A549 (cell line): ENCODE measurements around the gene MATK. TPM values are rescaled to one million over a fixed set of nuclear protein-coding genes. Genes with fewer than 3 reads are reported as not detected.

Source experiments
- ATAC-seq, 2 experiments: fragments of 200-7000 bp in 1 of 2; fragments of >200 bp in 1 of 2; cut with Nextera tagmentation in 1 of 2; cut with Tn5 transposase in 1 of 2; 3 replicates each; pipeline versions ENCODE4 v1.8.0 to v1.9.1; 2018 to 2020; ENCODE audit warnings: mild to moderate bottlenecking in 1 of 2, moderate library complexity in 1 of 2
- CTCF ChIA-PET: fragments of 300-600 bp; sonication (Branson Sonifier 250); formaldehyde crosslinking; extraction: SDS; loops from one replicate; lab custom pipeline; 2021; ENCODE audit warnings: antibody characterized with exemption, inconsistent platforms; lab: Yijun Ruan, JAX
- POLR2A ChIA-PET: fragments of 350-600 bp; formaldehyde crosslinking; extraction: SDS; loops from one replicate; lab custom pipeline; 2021; ENCODE audit warnings: antibody characterized with exemption, inconsistent platforms; lab: Yijun Ruan, JAX
- DNase-seq, 2 experiments: peaks; one replicate each; pipeline versions ENCODE4 v3.0.0 to v3.0.0-alpha.2; 2011 to 2016; ENCODE audit warnings: low read depth in 1 of 2, low spot score in 1 of 2
- FAIRE-seq: peaks from 2 replicates; lab custom pipeline; 2011; peaks lifted over from hg19 to GRCh38; lab: Jason Lieb, UNC
- H3K27ac ChIP-seq, 2 experiments: fragments of >200 bp; sonication (Bioruptor Twin); formaldehyde crosslinking; 3 replicates each; pipeline ENCODE4 v1.5.1; 2016 to 2017
- H3K4me1 ChIP-seq: fragments of >200 bp; sonication (Bioruptor Twin); formaldehyde crosslinking; 3 replicates; pipeline ENCODE4 v1.6.1; 2016
- H3K4me2 ChIP-seq: fragments of >200 bp; sonication (Bioruptor Twin); formaldehyde crosslinking; 3 replicates; pipeline ENCODE4 v1.6.1; 2016
- H3K4me3 ChIP-seq: fragments of >200 bp; sonication (Bioruptor Twin); formaldehyde crosslinking; 3 replicates; pipeline ENCODE4 v1.5.1; 2016
- H3K9me3 ChIP-seq: fragments of >200 bp; sonication (Bioruptor Twin); formaldehyde crosslinking; 3 replicates; pipeline ENCODE4 v1.6.1; 2016
- BHLHE40 ChIP-seq: IDR thresholded peaks from 2 replicates; pipeline ENCODE4 v1.6.1; 2012; ENCODE audit warnings: low read depth, low read length, inconsistent platforms
- CBX8 ChIP-seq: fragments of 200-600 bp; sonication (generic); IDR thresholded peaks from 2 replicates; pipeline ENCODE4 v1.6.1; 2016
- CEBPB ChIP-seq, 2 experiments: fragments of >200 bp in 1 of 2; sonication (Bioruptor Twin) in 1 of 2; formaldehyde crosslinking in 1 of 2; IDR thresholded peaks; 2 replicates each; pipeline ENCODE4 v1.6.1; 2012 to 2016
- CHD2 ChIP-seq: fragments of 150-350 bp; IDR thresholded peaks from 2 replicates; pipeline ENCODE4 v1.6.1; 2014; ENCODE audit warnings: low read length; ENCODE audit not compliant: partially characterized antibody
- E2F6 ChIP-seq: IDR thresholded peaks from 2 replicates; pipeline ENCODE4 v1.6.1; 2012; ENCODE audit warnings: low read depth, borderline replicate concordance
- EHF ChIP-seq: fragments of 250-450 bp; sonication (Bioruptor Pico); IDR thresholded peaks from 2 replicates; pipeline ENCODE4 v1.5.0; 2020; ENCODE audit warnings: mild to moderate bottlenecking
- EP300 ChIP-seq, 2 experiments: fragments of >200 bp; sonication (Bioruptor Twin); formaldehyde crosslinking; IDR thresholded peaks; 2 replicates in 1 of 2; 3 replicates in 1 of 2; pipeline ENCODE4 v1.6.1; 2016 to 2017
- ESRRA ChIP-seq: fragments of 150-350 bp; IDR thresholded peaks from 2 replicates; pipeline ENCODE4 v1.6.1; 2014; ENCODE audit warnings: mild to moderate bottlenecking, low read length, borderline replicate concordance
- FOSB ChIP-seq: fragments of 250-450 bp; sonication (Bioruptor Pico); IDR thresholded peaks from 2 replicates; pipeline ENCODE4 v1.5.0; 2020; ENCODE audit warnings: mild to moderate bottlenecking, moderate library complexity
- FOXS1 ChIP-seq: fragments of 250-450 bp; sonication (Bioruptor Pico); IDR thresholded peaks from 2 replicates; pipeline ENCODE4 v1.5.0; 2020; ENCODE audit warnings: mild to moderate bottlenecking, moderate library complexity
- HDAC2 ChIP-seq: fragments of 200-600 bp; sonication (generic); IDR thresholded peaks from 2 replicates; pipeline ENCODE4 v1.6.1; 2016
- HES2 ChIP-seq: fragments of >200 bp; sonication (Bioruptor Twin); formaldehyde crosslinking; IDR thresholded peaks from 2 replicates; pipeline ENCODE4 v1.6.1; 2016
- HEYL ChIP-seq: fragments of 250-450 bp; sonication (Bioruptor Pico); IDR thresholded peaks from 2 replicates; pipeline ENCODE4 v1.8.0; 2021; ENCODE audit warnings: mild to moderate bottlenecking, moderate library complexity
- HOXA7 ChIP-seq: fragments of 250-450 bp; sonication (Bioruptor Pico); IDR thresholded peaks from 2 replicates; pipeline ENCODE4 v1.5.0; 2020; ENCODE audit warnings: mild to moderate bottlenecking, moderate library complexity
- JUN ChIP-seq, 2 experiments: fragments of >200 bp; sonication (Bioruptor Twin); formaldehyde crosslinking; IDR thresholded peaks; 2 replicates in 1 of 2; 3 replicates in 1 of 2; pipeline ENCODE4 v1.6.1; 2016 to 2017
- JUNB ChIP-seq: fragments of >200 bp; sonication (Bioruptor Twin); formaldehyde crosslinking; IDR thresholded peaks from 2 replicates; pipeline ENCODE4 v1.6.1; 2016
- KDM1A ChIP-seq: fragments of 200-600 bp; sonication (generic); IDR thresholded peaks from 2 replicates; pipeline ENCODE4 v1.6.1; 2016; ENCODE audit warnings: low read depth, mild to moderate bottlenecking
- MAZ ChIP-seq: fragments of 150-350 bp; IDR thresholded peaks from 2 replicates; pipeline ENCODE4 v1.6.1; 2014; ENCODE audit warnings: antibody characterized with exemption, low read depth, low read length, borderline replicate concordance
- POLR2AphosphoS2 ChIP-seq: conservative IDR thresholded peaks from 2 replicates; pipeline ENCODE4 v1.6.1; 2012; ENCODE audit warnings: low read length, improper control_type of control experiment, inconsistent platforms
- RARB ChIP-seq: fragments of 250-450 bp; sonication (Bioruptor Pico); IDR thresholded peaks from 2 replicates; pipeline ENCODE4 v1.8.0; 2021; ENCODE audit warnings: mild to moderate bottlenecking, moderate library complexity
- RFX5 ChIP-seq: fragments of 450-650 bp; IDR thresholded peaks from 2 replicates; pipeline ENCODE4 v1.7.1; 2014; ENCODE audit warnings: antibody characterized with exemption, mild to moderate bottlenecking, moderate library complexity
- SMC3 ChIP-seq: fragments of >200 bp; sonication (Bioruptor Twin); formaldehyde crosslinking; IDR thresholded peaks from 3 replicates; pipeline ENCODE4 v1.6.1; 2018; ENCODE audit warnings: inconsistent platforms
- SREBF2 ChIP-seq: fragments of 450-650 bp; IDR thresholded peaks from 2 replicates; pipeline ENCODE4 v1.6.1; 2014; ENCODE audit warnings: mild to moderate bottlenecking, moderate library complexity
- TFCP2L1 ChIP-seq: fragments of 250-450 bp; sonication (Bioruptor Pico); IDR thresholded peaks from 2 replicates; pipeline ENCODE4 v1.5.0; 2021; ENCODE audit warnings: mild to moderate bottlenecking
- ZC3H11A ChIP-seq: fragments of 450-650 bp; IDR thresholded peaks from 2 replicates; pipeline ENCODE4 v1.6.1; 2014; ENCODE audit warnings: antibody characterized with exemption, mild to moderate bottlenecking
- ZNF302 ChIP-seq: fragments of 250-450 bp; sonication (Bioruptor Pico); IDR thresholded peaks from 2 replicates; pipeline ENCODE4 v1.9.0; 2021; ENCODE audit warnings: inconsistent platforms, mild to moderate bottlenecking, moderate library complexity
- WGBS: methylation state at CpG from one replicate; pipeline ENCODE4 v1.1.6; 2017; ENCODE audit errors: missing lambda C conversion rate; 5-methylcytosine and 5-hydroxymethylcytosine counted together
- polyA plus RNA-seq, 4 experiments: library from polyadenylated mRNA; depleted of rRNA in 3 of 4; stranded (reverse); fragments of >200 nt; fragmentation: RNase III in 1 of 4; extraction: RNeasy Plus Mini Kit Qiagen cat#74134 plus additional on column Dnase treatment in 1 of 4; gene quantifications; 2 replicates in 3 of 4; 3 replicates in 1 of 4; pipeline ENCODE4 v1.2.3, GENCODE V29; 2011 to 2017
- TF ChIP-seq, protein P1 (sequence below): fragments of 250-450 bp; sonication (Bioruptor Pico); IDR thresholded peaks from 2 replicates; pipeline ENCODE4 v1.5.0; 2021; ENCODE audit warnings: mild to moderate bottlenecking, moderate library complexity, borderline replicate concordance
- TF ChIP-seq, protein P2 (sequence below): fragments of 250-450 bp; sonication (Bioruptor Pico); IDR thresholded peaks from 2 replicates; pipeline ENCODE4 v1.5.0; 2020; ENCODE audit warnings: low read depth, mild to moderate bottlenecking, moderate library complexity
- TF ChIP-seq, protein P3 (sequence below): fragments of 150-350 bp; IDR thresholded peaks from 2 replicates; pipeline ENCODE4 v1.6.1; 2014; ENCODE audit warnings: low read depth, mild to moderate bottlenecking, low read length

The MATK gene
- polyA plus RNA-seq, 2 of the 4 experiments (the other 2 are of a cell fraction): 0.12 to 0.45 TPM

DNA sequence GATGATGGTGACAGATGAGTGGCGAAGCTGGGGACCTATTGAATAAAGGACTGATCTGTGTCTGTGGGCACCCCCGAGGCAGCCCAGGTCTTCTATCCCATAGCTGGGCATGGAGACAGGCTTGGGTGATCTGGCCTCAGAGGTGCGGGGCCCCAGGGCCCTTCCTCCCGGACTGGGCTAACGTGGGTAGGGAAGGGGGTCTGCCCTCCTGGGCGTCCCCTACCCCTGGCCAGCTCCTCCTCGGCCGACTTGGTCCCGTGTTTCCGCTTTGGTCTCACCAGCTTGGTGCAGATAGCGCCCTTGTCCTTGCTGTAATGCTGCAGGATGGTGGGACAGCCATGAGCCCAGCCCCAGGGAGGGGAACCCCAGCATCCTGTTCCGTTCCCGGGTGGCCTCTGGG is 3.3 kb downstream of the MATK start (continued):
- TF ChIP-seq MAZ: no peak
- no peak for TF ChIP-seq TFCP2L1 (CRISPR knock-in tag)
- TF ChIP-seq ESRRA: no peak

GRCh38 chr19:3782330-3782729 is 3.9 kb downstream of the MATK start:
- TF ChIP-seq JUN (IDR thresholded peaks at IDR 0.05) (no peak), HDAC2 (0 out of 2 replicates have a peak, but pooled peaks have one; percentile 51), KDM1A (peak; percentile 79; the same call in 1 of the 2 replicates)
- WGBS: 85% methylated on average over 1 of the region's 1 CpG
- no peak for ATAC-seq
- H3K27ac ChIP-seq: no peak overlapping the region
- FAIRE-seq: no peak
- peaks cover 19% of the 10 kb centered on the region for H3K9me3 ChIP-seq
- H3K4me2 ChIP-seq: no peak overlapping the region
- H3K4me3 ChIP-seq: no peak overlapping the region
- no peak for DNase-seq
- ChIA-PET CTCF (interaction anchor here (0.6 kb wide), 1 partner anchor 206 kb away, joined by 4 read pairs; no protein-coding TSS in a partner anchor), POLR2A (no interaction called here)
- H3K4me1 ChIP-seq: peaks cover 9% of the 10 kb centered on the region; the same call in 1 of the 3 replicates

DNA sequence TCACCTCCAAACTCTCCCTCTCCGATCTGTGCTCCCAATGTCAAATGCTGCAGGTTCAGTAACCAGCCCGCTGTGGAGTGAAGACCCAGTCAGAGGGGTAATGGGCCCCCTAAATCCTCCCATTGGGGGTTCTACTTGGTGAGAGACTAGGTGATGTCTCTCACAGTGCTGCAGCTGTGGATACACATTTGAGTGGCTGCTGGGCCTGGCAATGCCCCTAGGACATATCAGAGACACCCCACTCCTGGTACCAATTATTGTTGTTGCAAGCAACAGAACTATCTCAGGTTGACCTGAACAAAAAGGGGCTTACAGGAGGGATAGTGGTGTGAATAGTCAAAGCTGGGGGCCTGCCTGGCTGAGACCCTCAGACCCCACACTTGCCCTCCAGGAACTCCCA is 4.6 kb downstream of the MATK start:
- CTCF ChIA-PET: interaction anchor here (0.6 kb wide), 1 partner anchor 206 kb away, joined by 4 read pairs; no protein-coding TSS in a partner anchor

GRCh38 chr19:3780786-3781304 is 5.3 kb downstream of the MATK start:
- Histone ChIP-seq H3K4me3 (no peak overlapping the region), H3K4me2 (no peak overlapping the region), H3K4me1 (peaks cover 9% of the 10 kb centered on the region; the same call in 1 of the 3 replicates), H3K27ac (no peak overlapping the region), H3K9me3 (peaks cover 19% of the 10 kb centered on the region)
- TF ChIP-seq ZC3H11A (no peak), HDAC2 (no peak), EP300 (IDR thresholded peaks at IDR 0.05) (no peak), HES2 (no peak), SREBF2 (no peak), RARB (CRISPR knock-in tag) (no peak), CEBPB (IDR thresholded peaks at IDR 0.05) (no peak), POLR2AphosphoS2 (no peak), ZNF302 (CRISPR knock-in tag) (no peak), FOXS1 (CRISPR knock-in tag) (no peak), EHF (CRISPR knock-in tag) (no peak), JUNB (no peak), CHD2 (no peak), SMC3 (no peak), FOSB (CRISPR knock-in tag) (no peak), RFX5 (no peak), HEYL (no peak), E2F6 (no peak)
- TF ChIP-seq, protein P1, sequence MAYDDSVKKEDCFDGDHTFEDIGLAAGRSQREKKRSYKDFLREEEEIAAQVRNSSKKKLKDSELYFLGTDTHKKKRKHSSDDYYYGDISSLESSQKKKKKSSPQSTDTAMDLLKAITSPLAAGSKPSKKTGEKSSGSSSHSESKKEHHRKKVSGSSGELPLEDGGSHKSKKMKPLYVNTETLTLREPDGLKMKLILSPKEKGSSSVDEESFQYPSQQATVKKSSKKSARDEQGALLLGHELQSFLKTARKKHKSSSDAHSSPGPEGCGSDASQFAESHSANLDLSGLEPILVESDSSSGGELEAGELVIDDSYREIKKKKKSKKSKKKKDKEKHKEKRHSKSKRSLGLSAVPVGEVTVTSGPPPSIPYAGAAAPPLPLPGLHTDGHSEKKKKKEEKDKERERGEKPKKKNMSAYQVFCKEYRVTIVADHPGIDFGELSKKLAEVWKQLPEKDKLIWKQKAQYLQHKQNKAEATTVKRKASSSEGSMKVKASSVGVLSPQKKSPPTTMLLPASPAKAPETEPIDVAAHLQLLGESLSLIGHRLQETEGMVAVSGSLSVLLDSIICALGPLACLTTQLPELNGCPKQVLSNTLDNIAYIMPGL (CRISPR knock-in tag): no peak
- FAIRE-seq (no peak), DNase-seq (no peak), ATAC-seq (no peak)
- POLR2A ChIA-PET: no interaction called here
- CTCF ChIA-PET: interaction anchor here (0.7 kb wide), 1 partner anchor 19 kb away, joined by 3 read pairs; the partner anchor contains the start of genes APBA3 and MRPL54
- WGBS: 41% methylated on average over 5 of the region's 9 CpGs

More for the DNA sequence above, 4.6 kb downstream of the MATK start:
- POLR2A ChIA-PET: no interaction called here
- no peak for ATAC-seq
- H3K4me1 ChIP-seq: peaks cover 9% of the 10 kb centered on the region; the same call in 1 of the 3 replicates
- WGBS: 87% methylated on average over 2 of the region's 2 CpGs
- no peak for FAIRE-seq
- H3K4me3 ChIP-seq: no peak overlapping the region
- no peak for DNase-seq
- H3K27ac ChIP-seq: no peak overlapping the region
- TF ChIP-seq HDAC2: no peak
- TF ChIP-seq, protein P2, sequence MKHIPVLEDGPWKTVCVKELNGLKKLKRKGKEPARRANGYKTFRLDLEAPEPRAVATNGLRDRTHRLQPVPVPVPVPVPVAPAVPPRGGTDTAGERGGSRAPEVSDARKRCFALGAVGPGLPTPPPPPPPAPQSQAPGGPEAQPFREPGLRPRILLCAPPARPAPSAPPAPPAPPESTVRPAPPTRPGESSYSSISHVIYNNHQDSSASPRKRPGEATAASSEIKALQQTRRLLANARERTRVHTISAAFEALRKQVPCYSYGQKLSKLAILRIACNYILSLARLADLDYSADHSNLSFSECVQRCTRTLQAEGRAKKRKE (CRISPR knock-in tag): no peak
- no peak for TF ChIP-seq RARB (CRISPR knock-in tag)
- TF ChIP-seq BHLHE40: no peak
- no peak for TF ChIP-seq CBX8
- TF ChIP-seq, protein P3, sequence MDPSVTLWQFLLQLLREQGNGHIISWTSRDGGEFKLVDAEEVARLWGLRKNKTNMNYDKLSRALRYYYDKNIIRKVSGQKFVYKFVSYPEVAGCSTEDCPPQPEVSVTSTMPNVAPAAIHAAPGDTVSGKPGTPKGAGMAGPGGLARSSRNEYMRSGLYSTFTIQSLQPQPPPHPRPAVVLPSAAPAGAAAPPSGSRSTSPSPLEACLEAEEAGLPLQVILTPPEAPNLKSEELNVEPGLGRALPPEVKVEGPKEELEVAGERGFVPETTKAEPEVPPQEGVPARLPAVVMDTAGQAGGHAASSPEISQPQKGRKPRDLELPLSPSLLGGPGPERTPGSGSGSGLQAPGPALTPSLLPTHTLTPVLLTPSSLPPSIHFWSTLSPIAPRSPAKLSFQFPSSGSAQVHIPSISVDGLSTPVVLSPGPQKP: no peak
- TF ChIP-seq HOXA7: no peak
- H3K9me3 ChIP-seq: peaks cover 19% of the 10 kb centered on the region
- no peak overlapping the region for H3K4me2 ChIP-seq
